G401.6 (cell line): ENCODE results near the gene C1orf35.

Experiments
- FAIRE-seq: peaks from 2 replicates; lab custom pipeline; 2012; peaks lifted over from hg19 to GRCh38; lab: Jason Lieb, UNC

Gene C1orf35

GRCh38 chr1:228077565-228078330 lies 25.4 kb downstream of the C1orf35 start:
- no peak for FAIRE-seq

- FAIRE-seq = no peak
Measured at GRCh38 chr1:228076796-228077430, 26.2 kb downstream of the C1orf35 start.

GRCh38 chr1:228075801-228076271 lies 27.3 kb downstream of the C1orf35 start:
- FAIRE-seq = no peak

- FAIRE-seq = no peak
Measured at GRCh38 chr1:228074954-228075730, 28.0 kb downstream of the C1orf35 start.

- FAIRE-seq = no peak
Measured at GRCh38 chr1:228073857-228074545, 29.1 kb downstream of the C1orf35 start.

GRCh38 chr1:228073061-228073856 lies 29.9 kb downstream of the C1orf35 start:
- no peak for FAIRE-seq

- no peak for FAIRE-seq
Measured at GRCh38 chr1:228072658-228073043, 30.5 kb downstream of the C1orf35 start.

GRCh38 chr1:228071839-228072657 lies 31.1 kb downstream of the C1orf35 start:
- no peak for FAIRE-seq

GRCh38 chr1:228070851-228071250 lies 32.3 kb downstream of the C1orf35 start:
- FAIRE-seq = no peak

GRCh38 chr1:228070173-228070572 lies 33.0 kb downstream of the C1orf35 start:
- no peak for FAIRE-seq

- FAIRE-seq = no peak
Measured at GRCh38 chr1:228068359-228068758, 34.8 kb downstream of the C1orf35 start.

GRCh38 chr1:228066891-228067654 lies 36.1 kb downstream of the C1orf35 start:
- FAIRE-seq = no peak

GRCh38 chr1:228066416-228066815 lies 36.7 kb downstream of the C1orf35 start:
- no peak for FAIRE-seq

GRCh38 chr1:228065543-228066347 lies 37.4 kb downstream of the C1orf35 start:
- FAIRE-seq = no peak

- no peak for FAIRE-seq
Measured at GRCh38 chr1:228064741-228065542, 38.2 kb downstream of the C1orf35 start.

- FAIRE-seq = no peak
Measured at GRCh38 chr1:228064296-228064695, 38.8 kb downstream of the C1orf35 start.

GRCh38 chr1:228063251-228064191 lies 39.6 kb downstream of the C1orf35 start:
- FAIRE-seq = no peak
